HG03469 (cell line): ENCODE measurements around the gene AKAP10.
"Not testable (repeated sequence)": the region's sequence is repeated elsewhere in the genome, so short reads cannot be mapped to it uniquely, and the experiment has no call there.

Experiments used
- ATAC-seq: cut with Tn5 transposase; IDR thresholded peaks from one replicate; pipeline ENCODE4 v1.9.1; 2021; ENCODE audit warnings: mild to moderate bottlenecking, moderate library complexity, moderate number of reproducible peaks; ENCODE audit not compliant: unreplicated experiment

AKAP10 gene

GRCh38 chr17:19977293-19978208 lies at the start of gene AKAP10:
AKAP10 (minus strand) TSS chr17:19977828; CDS start chr17:19977679, 149 bp downstream.
- peak; percentile 42 for ATAC-seq

DNA sequence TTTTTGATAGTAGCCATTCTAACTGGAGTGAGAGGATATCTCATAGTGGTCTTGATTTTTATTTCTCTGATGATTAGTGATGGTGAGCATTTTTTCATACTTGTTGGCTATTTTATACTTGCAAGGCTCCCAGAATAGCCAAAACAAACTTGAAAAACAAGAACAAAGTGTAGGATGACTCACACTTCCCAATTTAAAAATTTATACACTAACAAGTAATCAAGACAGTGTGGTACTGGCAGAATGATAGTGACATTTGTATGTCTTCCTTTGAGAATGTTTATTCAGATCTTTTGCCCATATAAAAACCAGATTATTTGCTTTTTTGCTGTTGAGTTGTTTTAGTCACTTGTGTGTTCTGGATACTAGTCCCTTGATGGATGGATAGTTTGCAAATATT lies 49.3 kb upstream of the AKAP10 start:
- no peak for ATAC-seq

DNA sequence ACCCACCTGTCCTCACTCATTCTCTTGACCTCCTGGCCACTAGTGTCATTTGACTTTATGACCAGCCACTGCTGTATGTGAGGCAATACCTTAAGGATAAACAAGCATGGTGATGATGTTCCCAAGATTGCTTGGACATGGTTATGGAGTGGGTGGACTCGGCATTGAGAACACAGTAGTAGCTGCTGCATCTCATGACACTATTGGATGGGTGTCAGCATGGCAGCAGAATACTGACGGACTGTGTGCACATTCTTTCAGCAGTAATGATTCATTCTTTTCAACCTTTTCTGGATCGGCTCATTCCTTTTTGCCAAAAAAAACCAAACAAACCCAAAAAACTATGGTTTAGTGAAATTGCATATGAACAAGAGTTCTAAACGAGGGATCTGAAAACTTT lies 45.1 kb upstream of the AKAP10 start:
- ATAC-seq, result no peak

DNA sequence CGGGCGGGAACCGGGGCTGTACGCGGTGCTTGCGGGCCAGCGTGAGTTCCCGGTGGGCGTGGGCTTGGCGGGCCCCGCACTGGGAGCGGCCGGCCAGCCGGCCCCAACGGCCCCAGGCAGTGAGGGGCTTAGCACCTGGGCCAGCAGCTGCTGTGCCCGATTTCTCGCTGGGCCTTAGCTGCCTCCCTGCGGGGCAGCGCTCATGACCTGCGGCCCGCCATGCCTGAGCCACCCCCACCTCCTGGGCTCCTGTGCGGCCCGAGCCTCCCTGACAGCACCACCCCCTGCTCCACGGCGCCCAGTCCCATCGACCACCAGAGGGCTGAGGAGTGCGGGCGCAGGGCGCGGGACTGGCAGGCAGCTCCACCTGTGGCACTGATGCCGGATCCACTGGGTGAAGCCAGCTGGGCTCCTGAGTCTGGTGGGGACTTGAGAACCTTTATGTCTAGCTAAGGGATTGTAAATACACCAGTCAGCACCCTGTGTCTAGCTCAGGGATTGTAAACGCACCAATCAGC lies 38.9 kb upstream of the AKAP10 start:
- ATAC-seq, result not testable (repeated sequence)

DNA sequence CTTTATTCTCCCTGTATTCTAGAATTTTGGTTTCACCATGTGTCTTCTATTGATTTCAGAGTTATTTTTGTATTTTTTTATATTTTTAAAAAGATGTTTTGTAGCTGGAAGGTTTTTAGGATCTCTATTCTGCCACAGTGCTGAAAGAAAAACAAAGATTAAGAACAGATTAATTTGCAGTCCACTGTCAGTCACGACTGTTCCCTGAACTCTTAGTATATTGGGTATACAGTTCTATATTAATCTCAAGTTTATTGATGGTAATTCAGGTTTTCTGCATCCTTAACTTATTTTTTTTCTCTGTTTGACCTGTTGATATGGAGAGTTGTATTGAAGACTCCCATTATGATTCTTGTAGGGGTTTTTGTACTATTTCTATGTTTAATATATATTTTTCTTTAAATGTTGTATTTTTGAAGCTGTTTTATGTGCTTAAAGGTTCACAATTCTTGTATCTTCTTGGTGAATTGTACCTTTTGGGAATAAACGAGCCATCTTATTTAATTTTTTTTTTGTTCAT lies 34.4 kb upstream of the AKAP10 start:
- ATAC-seq, result no peak

DNA sequence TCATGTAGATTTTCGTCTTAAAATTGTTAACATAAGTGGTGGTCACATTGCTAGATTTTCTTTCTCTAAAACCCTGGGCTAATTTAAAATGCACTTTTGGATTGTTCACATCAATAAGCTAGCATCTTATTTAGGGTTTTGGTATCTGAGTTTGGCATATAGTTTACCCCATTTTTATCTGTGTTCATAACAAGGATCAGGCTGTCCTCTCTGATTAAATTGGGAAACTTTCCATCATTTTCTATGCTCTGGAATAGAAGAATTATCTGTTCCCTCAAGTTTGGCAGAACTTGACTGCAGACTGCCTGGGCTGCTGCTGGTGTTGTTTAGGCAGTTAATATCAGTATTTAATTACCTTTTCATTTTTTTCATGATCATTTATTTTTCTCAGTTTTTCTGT lies 33.3 kb upstream of the AKAP10 start:
- no peak for ATAC-seq

DNA sequence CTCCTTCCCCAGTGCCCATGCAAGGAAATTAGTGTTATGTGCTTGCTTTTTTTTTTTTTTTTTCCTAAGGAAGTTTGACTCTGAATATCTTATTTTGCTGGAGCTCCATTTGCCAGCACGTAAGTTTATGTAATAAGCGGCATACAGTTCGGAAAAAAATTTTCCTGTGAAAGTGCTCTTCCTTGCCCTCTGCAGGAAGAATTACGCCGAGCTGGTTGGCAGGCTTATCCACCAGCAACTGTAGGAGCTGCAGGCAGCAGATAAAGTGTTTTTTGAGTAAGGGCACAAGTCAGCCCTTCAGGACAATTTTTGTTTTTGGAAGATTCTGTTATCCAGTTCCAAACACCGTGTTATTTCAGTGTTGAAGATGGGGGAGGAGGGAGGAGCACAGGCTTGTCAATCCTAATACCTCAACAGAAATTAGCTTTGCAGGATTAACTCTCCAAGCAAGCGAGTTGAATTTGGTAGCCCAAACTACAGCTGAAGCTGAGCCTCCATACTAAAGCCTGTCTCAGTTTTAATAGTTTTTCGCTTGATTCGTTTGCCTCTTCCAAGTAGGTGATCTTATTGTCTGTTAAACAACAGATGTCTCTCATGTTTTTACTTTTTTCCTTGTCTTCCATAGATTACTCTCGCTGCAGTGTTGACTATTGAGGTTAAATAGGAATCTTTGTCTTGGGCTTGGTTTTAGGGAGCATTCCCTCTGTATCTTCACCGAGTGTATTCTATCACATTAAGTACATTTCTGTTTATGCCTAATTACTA lies 32.7 kb upstream of the AKAP10 start:
- no peak for ATAC-seq

GRCh38 chr17:20009302-20010098 lies 31.9 kb upstream of the AKAP10 start, which contains the start of gene SPECC1:
SPECC1 (plus strand) TSS chr17:20009359; CDS start chr17:20096652, 87,293 bp downstream.
- no peak for ATAC-seq

DNA sequence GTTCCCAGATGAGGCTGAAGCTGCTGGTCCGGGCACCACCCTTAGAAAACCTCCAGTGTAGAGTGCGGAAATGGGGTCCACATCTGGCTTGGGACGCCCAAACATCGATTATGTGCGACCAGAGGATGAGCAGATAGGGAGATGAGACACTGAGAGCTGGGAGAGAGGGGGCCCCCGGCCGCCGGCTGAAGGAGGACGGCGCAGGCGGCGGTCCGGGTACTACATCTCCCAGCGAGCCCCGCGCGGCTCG lies 31.3 kb upstream of the AKAP10 start:
- ATAC-seq, result no peak

GRCh38 chr17:20008242-20009051 lies 30.8 kb upstream of the AKAP10 start:
- ATAC-seq, result no peak

DNA sequence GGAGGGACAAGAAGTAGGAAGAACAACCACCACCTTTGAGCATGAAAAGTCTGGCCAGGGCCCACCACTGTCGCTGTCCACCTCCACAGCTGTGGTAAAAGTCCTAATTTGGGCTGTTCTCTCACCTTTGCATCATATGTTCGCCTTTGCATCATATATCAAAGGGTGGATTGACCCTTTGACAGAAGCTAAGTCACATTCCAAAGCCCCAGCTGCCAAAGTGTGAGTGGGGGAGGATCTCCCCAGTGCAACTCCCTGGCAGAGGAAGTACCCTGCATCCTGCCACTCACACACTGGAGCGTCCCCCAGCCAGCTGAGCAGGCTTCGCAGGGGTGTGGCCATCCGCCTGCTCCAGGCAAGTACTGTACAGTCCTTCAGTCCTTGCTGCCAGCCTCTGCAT lies 18.9 kb upstream of the AKAP10 start:
- no peak for ATAC-seq

GRCh38 chr17:19996086-19996485 lies 18.5 kb upstream of the AKAP10 start:
- no peak for ATAC-seq

DNA sequence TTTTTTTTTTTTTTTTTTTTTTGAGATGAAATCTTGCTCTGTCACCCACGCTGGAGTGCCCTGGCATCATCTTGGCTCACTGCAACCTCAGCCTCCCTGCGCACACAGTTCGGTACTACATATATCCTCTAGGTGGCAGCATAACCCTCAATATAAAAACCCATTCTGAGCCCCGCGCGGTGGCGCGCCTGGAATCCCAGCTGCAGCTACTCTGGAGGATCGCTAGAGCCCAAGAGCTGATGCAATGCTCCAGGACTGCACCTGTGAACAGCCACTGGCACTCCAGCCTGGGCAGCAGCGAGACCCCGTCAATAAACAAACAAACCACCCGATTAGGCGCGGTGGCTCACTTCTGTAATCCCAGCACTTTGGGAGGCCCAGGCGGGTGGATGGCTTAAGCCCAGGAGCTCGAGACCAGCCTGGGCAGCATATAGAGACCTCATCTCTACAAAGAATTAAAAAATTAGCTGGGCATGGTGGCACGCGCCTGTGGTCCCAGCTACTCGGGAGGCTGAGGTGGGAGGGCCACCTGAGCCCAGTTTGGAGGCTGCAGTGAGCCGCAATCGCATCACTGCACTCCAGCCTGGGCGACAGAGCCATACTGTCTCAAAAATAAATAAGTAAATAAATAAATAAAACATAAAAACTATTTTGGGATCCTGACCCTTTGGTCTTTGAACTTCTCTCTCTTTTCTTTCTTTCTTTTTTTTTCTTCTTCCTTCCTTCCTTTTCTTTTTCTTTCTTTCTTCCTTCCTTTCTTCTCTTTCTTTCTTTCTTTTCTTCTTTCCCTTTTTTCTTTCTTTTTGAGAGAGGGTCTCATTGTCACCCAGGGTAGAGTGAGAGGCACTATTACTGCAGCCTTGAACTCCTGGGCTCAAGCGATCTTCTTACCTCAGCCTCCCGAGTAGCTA lies 15.4 kb upstream of the AKAP10 start:
- ATAC-seq, result peak; percentile 83

DNA sequence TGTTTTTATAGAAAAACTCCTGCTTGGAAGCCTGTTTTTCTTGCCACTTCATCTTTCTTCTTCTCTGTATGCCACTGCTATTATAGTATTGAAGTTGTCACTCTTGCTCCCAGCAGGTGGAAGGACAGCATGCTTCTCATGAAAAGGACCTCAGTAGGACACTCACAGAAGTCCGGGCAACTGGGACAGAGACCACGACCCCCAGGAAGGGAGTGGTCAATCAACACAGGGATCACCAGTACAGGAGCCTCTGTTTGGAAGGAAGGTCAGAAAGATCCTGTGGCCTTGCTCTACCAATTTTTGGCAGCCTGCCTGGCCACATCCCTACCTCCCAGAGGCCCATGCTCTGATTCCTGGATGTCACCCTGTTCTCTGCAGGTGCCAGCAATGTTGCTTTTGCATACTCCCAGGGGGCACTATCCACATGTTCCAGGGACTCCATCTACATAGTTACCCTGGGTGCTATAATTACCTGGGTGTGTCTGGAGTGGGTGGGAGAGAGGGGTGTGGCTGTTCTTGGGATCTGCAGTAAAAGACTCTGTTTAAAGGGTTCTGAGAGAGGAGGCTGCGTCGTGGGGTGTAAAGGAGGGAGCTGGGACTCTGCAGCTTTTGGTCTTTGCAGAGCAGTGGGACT lies 13.7 kb upstream of the AKAP10 start:
- ATAC-seq, result no peak

- ATAC-seq, result no peak
These were observed 10.3 kb upstream of the AKAP10 start for GRCh38 chr17:19987897-19988296.

- ATAC-seq, result no peak
These were observed 9.6 kb upstream of the AKAP10 start for GRCh38 chr17:19986941-19987861.
